ENCODE measurements around the gene EHMT1.
A peak's percentile ranks its signal among the peaks of the same experiment; 100 is the strongest.

The EHMT1 gene

DNA sequence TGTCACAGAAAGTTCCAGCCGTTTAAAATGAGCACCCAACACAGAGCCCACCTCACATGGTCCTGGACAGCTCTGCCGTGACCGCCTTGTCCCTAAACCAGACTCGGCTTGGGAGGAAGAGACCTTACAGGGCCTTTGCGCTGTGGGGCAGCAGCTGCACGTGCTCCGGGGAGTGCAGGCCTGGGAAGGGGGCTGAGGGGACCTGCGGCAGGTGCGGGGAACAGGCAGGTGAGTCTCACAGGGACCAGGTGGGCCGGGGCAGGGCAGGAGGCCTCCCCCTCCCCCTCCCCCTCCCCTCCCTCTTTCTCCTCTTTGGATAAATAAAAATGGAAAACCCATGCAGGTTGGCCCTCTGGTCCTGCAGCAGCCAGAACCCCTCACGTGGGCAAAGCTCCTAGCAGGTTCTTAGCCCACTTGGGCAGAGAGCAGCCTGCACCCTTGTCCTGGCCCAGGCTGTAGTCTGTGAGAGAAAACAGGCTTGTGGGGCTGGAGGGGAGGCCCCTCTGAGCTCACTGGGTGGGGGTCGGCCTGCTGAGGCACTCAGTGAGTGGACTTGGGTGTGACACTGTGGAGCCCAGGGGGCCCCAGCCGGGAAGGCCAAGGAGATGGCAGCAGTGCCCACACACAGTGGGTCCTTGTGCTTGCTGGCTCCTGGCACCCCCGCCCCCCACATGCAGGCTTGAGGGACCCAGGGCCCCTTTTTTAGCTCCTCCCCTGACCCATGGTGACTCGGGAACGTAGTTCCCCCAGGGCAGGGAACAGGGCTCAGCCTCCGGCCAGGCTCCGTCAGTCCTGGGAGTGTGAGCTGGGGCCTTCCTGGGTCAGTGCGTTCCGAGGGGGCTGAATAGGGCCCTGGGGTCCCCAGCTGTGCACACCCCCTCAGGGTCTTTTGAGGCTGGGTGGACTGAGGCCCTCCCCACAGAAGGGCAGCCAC is 218.8 kb downstream of the EHMT1 start:
- no peak for DNase-seq
- Mint-ChIP-seq H3K4me3 (no peak overlapping the region), H3K4me1 (no peaks in the 10 kb centered on the region), H3K9me3 (peaks cover 16% of the 10 kb centered on the region), H3K27ac (no peak overlapping the region), H3K36me3 (ENCODE audit: low read depth) (peaks cover 31% of the 10 kb centered on the region), H3K27me3 (ENCODE audit: low read depth, poor library complexity) (no peaks in the 10 kb centered on the region)
- TF ChIP-seq, protein P1, sequence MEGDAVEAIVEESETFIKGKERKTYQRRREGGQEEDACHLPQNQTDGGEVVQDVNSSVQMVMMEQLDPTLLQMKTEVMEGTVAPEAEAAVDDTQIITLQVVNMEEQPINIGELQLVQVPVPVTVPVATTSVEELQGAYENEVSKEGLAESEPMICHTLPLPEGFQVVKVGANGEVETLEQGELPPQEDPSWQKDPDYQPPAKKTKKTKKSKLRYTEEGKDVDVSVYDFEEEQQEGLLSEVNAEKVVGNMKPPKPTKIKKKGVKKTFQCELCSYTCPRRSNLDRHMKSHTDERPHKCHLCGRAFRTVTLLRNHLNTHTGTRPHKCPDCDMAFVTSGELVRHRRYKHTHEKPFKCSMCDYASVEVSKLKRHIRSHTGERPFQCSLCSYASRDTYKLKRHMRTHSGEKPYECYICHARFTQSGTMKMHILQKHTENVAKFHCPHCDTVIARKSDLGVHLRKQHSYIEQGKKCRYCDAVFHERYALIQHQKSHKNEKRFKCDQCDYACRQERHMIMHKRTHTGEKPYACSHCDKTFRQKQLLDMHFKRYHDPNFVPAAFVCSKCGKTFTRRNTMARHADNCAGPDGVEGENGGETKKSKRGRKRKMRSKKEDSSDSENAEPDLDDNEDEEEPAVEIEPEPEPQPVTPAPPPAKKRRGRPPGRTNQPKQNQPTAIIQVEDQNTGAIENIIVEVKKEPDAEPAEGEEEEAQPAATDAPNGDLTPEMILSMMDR (IDR thresholded peaks at IDR 0.05) = no peak

DNA sequence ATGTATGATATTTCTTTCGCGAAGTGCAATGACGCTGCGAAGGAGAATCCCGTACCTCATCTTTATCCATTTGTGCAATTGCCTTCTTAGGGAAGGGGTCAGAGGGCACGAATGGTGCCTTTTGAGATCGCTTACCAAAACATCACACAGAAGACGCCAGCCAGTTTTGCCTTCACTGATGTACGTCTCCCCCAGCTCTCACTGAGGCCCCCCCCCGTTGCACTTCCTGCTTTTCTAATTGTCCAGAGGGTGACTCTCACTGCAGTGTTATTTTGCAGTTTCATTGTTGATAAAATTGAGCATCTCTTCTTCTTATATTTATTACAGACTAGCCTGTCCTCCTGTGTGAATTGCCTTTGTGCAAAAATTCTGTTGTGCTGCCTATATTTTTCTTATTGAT is 219.8 kb downstream of the EHMT1 start:
- H3K9me3 Mint-ChIP-seq = peaks cover 21% of the 10 kb centered on the region

DNA sequence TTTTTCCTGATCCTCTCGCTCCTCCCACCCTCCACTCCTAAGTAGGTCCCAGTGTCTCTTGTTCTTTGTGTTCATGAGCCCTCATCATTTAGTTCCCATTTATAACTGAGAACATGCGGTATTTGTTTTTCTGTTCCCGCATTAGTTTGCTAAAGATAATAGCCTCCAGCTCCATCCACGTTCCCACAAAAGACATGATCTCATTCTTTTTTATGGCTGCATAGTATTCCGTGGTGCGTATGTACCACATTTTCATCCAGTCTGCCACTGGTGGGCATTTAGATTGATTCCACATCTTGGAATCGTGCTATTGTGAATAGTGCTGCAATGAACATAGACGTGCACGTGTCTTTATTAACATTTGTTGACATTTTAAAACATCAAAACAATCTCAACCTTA is 224.6 kb downstream of the EHMT1 start:
- peaks cover 33% of the 10 kb centered on the region for H3K36me3 Mint-ChIP-seq (ENCODE audit: low read depth)
- no peak for DNase-seq
- H3K4me1 Mint-ChIP-seq = peaks cover 14% of the 10 kb centered on the region
- H3K27me3 Mint-ChIP-seq (ENCODE audit: low read depth, poor library complexity) = no peaks in the 10 kb centered on the region
- peaks cover 28% of the 10 kb centered on the region for H3K9me3 Mint-ChIP-seq
- H3K27ac Mint-ChIP-seq = peak overlapping the region; percentile 83
- H3K4me3 Mint-ChIP-seq = no peak overlapping the region
- TF ChIP-seq, protein P1 (IDR thresholded peaks at IDR 0.05) = no peak

More for the DNA sequence above, 219.8 kb downstream of the EHMT1 start:
- Mint-ChIP-seq H3K4me1 (peaks cover 1% of the 10 kb centered on the region), H3K36me3 (ENCODE audit: low read depth) (peaks cover 35% of the 10 kb centered on the region), H3K4me3 (no peak overlapping the region), H3K27me3 (ENCODE audit: low read depth, poor library complexity) (no peaks in the 10 kb centered on the region), H3K27ac (no peak overlapping the region)
- TF ChIP-seq, protein P1 (IDR thresholded peaks at IDR 0.05) = no peak
- DNase-seq = no peak

DNA sequence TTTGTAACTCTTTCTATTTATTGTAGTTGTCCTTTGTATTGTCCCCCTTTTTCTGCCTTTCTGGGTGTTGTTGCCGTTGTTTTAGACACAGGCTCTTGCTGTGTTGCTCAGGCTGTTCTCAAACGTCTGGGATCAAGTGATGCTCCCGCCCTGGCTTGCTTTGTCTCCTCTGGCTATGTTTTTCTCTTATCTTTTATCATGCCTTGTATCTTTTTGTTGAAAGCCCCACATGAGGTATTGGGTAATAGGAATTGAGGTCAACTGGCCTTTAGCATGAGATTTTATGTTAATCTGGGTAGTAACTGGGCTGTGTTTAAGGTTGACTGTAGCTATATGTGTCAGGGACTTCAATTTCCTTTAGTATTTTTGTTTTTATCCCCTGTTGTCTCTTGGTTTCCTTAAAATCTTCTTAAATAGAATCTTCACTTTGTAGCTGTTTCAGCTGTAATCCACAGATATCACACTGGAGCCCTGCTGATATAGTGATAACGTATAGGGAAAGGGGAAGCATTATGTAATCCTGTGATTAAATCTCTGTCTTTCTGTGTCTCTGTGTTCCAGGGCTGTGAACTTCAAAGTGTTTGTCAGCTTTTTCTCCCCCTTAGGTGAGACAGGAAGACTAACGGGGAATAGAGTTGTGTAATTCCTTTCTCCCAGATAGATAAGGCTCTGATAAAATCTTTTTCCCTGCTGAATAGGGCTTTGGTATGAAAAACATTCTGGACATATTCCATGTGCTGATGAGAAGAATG is 232.9 kb downstream of the EHMT1 start:
- DNase-seq = no peak
- no peaks in the 10 kb centered on the region for H3K4me1 Mint-ChIP-seq

DNA sequence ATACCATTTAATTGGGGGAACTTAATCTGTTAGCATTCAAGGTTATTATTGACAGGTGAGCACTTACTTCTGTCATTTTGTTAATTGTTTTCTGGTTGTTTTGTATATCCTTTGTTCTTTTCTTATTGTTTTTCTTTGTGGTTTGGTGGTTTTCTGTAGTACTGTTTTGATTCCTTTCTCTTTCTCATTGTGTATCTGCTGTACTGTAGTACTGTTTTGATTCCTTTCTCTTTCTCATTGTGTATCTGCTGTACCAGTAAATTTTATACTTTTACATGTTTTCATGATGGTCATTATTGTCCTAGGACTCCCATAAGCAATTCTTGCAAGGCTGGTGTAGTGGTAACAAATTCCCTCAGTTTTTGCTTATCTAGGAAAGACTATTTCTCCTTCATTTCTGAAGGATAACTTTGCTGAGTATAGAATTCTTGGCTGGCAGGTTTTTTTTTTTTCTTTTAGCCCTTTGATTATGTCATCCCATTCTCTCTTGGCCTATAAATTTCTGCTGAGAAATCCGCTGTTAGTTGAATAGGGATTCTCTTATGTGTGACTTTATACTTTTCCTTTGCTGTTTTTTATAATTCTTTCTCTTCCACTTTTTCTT is 234.7 kb downstream of the EHMT1 start:
- DNase-seq = no peak
- Mint-ChIP-seq H3K4me3 (no peak overlapping the region), H3K9me3 (peaks cover 38% of the 10 kb centered on the region), H3K36me3 (ENCODE audit: low read depth) (peaks cover 4% of the 10 kb centered on the region), H3K4me1 (no peaks in the 10 kb centered on the region), H3K27ac (no peak overlapping the region), H3K27me3 (ENCODE audit: low read depth, poor library complexity) (peaks cover 12% of the 10 kb centered on the region)
- TF ChIP-seq, protein P1 (IDR thresholded peaks at IDR 0.05) = no peak

More for the DNA sequence above, 232.9 kb downstream of the EHMT1 start:
- H3K27ac Mint-ChIP-seq = no peak overlapping the region
- H3K4me3 Mint-ChIP-seq = no peak overlapping the region
- TF ChIP-seq, protein P1 (IDR thresholded peaks at IDR 0.05) = no peak
- peaks cover 35% of the 10 kb centered on the region for H3K9me3 Mint-ChIP-seq
- peaks cover 4% of the 10 kb centered on the region for H3K36me3 Mint-ChIP-seq (ENCODE audit: low read depth)
- H3K27me3 Mint-ChIP-seq (ENCODE audit: low read depth, poor library complexity) = peaks cover 12% of the 10 kb centered on the region

All from nephron progenitor cell (in vitro differentiated cells).